Stimulated activated CD4-positive, alpha-beta T cell treated with anti-CD3 and anti-CD28 coated beads, Interleukin-15, amount 100 ng/mL, for 1 hour (primary cell): ENCODE results near the gene OSBPL10.
"Not testable (repeated sequence)": the region's sequence is repeated elsewhere in the genome, so short reads cannot be mapped to it uniquely, and the experiment has no call there.

Experiments used
- DNase-seq, 2 donors: peaks; one replicate each; pipeline ENCODE4 v3.0.0-alpha.2; 2020; ENCODE audit warnings: low read depth in 1 of 2, low spot score in 1 of 2

The OSBPL10 gene

GRCh38 chr3:31860642-31861041 is 120.4 kb downstream of the OSBPL10 start:
- DNase-seq = not testable (repeated sequence)

- DNase-seq = no peak
These were observed 121.8 kb downstream of the OSBPL10 start for GRCh38 chr3:31859245-31859644.

GRCh38 chr3:31858439-31858838 is 122.6 kb downstream of the OSBPL10 start:
- no peak for DNase-seq

GRCh38 chr3:31853580-31853979 is 127.5 kb downstream of the OSBPL10 start:
- no peak for DNase-seq

- DNase-seq = no peak
These were observed 129.8 kb downstream of the OSBPL10 start for GRCh38 chr3:31851278-31851677.

GRCh38 chr3:31848911-31849310 is 132.2 kb downstream of the OSBPL10 start:
- no peak for DNase-seq

- no peak for DNase-seq
These were observed 132.8 kb downstream of the OSBPL10 start for GRCh38 chr3:31848163-31848818.

- DNase-seq = no peak
These were observed 133.3 kb downstream of the OSBPL10 start for GRCh38 chr3:31847760-31848159.

GRCh38 chr3:31841515-31841914 is 139.5 kb downstream of the OSBPL10 start:
- DNase-seq = no peak

- DNase-seq = no peak
These were observed 140.8 kb downstream of the OSBPL10 start for GRCh38 chr3:31840252-31840651.

GRCh38 chr3:31839144-31839917 is 141.7 kb downstream of the OSBPL10 start:
- no peak for DNase-seq

- DNase-seq = no peak
These were observed 144.7 kb downstream of the OSBPL10 start for GRCh38 chr3:31836131-31837075.

- no peak for DNase-seq
These were observed 147.5 kb downstream of the OSBPL10 start for GRCh38 chr3:31833391-31834190.

- DNase-seq = no peak
These were observed 148.5 kb downstream of the OSBPL10 start for GRCh38 chr3:31832551-31832950.

- no peak for DNase-seq
These were observed 149.5 kb downstream of the OSBPL10 start for GRCh38 chr3:31831591-31831990.

GRCh38 chr3:31829826-31830426 is 151.1 kb downstream of the OSBPL10 start:
- no peak for DNase-seq

GRCh38 chr3:31829010-31829409 is 152.1 kb downstream of the OSBPL10 start:
- no peak for DNase-seq

GRCh38 chr3:31828007-31828406 is 153.1 kb downstream of the OSBPL10 start:
- no peak for DNase-seq

- DNase-seq = no peak
These were observed 157.9 kb downstream of the OSBPL10 start for GRCh38 chr3:31823184-31823583.

- no peak for DNase-seq
These were observed 159.9 kb downstream of the OSBPL10 start for GRCh38 chr3:31821118-31821517.
